ENCODE measurements around the gene TRERF1. TPM values are rescaled to one million over a fixed set of nuclear protein-coding genes. Genes with fewer than 3 reads are reported as not detected.

TRERF1 gene, protein sequence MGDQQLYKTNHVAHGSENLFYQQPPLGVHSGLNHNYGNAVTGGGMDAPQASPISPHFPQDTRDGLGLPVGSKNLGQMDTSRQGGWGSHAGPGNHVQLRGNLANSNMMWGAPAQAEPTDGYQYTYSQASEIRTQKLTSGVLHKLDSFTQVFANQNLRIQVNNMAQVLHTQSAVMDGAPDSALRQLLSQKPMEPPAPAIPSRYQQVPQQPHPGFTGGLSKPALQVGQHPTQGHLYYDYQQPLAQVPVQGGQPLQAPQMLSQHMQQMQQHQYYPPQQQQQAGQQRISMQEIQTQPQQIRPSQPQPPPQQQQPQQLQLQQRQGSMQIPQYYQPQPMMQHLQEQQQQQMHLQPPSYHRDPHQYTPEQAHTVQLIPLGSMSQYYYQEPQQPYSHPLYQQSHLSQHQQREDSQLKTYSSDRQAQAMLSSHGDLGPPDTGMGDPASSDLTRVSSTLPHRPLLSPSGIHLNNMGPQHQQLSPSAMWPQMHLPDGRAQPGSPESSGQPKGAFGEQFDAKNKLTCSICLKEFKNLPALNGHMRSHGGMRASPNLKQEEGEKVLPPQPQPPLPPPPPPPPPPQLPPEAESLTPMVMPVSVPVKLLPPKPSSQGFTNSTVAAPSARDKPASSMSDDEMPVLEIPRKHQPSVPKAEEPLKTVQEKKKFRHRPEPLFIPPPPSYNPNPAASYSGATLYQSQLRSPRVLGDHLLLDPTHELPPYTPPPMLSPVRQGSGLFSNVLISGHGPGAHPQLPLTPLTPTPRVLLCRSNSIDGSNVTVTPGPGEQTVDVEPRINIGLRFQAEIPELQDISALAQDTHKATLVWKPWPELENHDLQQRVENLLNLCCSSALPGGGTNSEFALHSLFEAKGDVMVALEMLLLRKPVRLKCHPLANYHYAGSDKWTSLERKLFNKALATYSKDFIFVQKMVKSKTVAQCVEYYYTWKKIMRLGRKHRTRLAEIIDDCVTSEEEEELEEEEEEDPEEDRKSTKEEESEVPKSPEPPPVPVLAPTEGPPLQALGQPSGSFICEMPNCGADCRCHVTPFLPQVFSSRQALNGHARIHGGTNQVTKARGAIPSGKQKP (N-terminal part only)
- under 1 TPM; 0.34 to 0.99 (median 0.62) TPM for total RNA-seq
- under 1 TPM; 0.21 to 0.44 (median 0.33) TPM for polyA plus RNA-seq
- long read RNA-seq, donor 1, result 0 reads
- long read RNA-seq, donor 2, partial matches to known transcripts, result 0 of 2 reads
- long read RNA-seq, donor 2, other reads (novel, unspliced or antisense), result 2 of 2 reads

DNA sequence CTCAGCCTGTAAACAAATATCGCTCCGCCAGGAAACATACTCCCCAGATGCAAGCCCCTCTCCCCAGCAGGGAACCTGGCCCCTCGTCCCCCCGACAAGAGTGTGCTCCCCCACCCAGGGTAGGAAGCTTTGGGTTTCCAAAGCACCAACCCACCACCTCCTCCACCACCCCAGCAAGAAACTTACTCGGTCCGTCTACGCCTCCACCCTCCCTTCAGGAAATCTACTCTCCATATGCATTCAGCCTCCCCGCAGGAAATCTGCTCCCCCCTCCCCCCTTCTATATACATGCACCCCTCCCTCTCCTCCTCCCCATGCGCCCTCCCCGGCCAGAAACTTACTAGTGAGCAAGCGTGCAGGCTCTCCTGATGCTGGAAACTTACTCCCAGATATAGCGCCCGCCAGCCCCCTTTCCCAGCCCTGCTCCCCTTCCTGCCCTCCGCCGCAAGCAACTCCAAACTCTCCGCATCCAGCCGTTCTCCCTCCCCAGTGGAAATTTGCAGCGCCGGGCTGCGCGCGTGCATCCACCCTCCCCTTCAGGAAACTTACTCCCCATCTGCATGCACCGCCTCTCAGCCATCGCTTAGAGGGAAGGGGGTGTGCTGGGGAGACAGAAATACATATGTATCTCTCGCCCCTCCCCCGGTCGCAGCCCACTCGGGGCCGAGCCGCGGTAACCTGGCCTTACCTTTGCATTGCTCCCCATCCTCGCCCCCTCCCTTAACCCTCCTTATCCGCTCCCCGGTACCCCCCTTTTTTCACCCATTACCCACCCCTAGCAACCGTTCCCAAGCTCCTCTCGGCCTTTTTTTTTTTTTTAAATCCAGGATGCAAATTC lies at the start of gene TRERF1:
TRERF1 (minus strand) TSS at position 594 of the 838 bp plus-strand sequence. CDS start 182,336 bp downstream, outside the sequence.
- H3K36me3 ChIP-seq (ENCODE audit: insufficient read depth in 1 of 2, low read depth in 1 of 2), result no peaks in the 10 kb centered on the region
- H3K4me3 ChIP-seq, result peak within 1 kb of the TSS; percentile 76
- H3K27me3 ChIP-seq (ENCODE audit: insufficient read depth in 3 of 3, low read length in 2 of 3), result no peaks in the 10 kb centered on the region
- TF ChIP-seq, protein P1, sequence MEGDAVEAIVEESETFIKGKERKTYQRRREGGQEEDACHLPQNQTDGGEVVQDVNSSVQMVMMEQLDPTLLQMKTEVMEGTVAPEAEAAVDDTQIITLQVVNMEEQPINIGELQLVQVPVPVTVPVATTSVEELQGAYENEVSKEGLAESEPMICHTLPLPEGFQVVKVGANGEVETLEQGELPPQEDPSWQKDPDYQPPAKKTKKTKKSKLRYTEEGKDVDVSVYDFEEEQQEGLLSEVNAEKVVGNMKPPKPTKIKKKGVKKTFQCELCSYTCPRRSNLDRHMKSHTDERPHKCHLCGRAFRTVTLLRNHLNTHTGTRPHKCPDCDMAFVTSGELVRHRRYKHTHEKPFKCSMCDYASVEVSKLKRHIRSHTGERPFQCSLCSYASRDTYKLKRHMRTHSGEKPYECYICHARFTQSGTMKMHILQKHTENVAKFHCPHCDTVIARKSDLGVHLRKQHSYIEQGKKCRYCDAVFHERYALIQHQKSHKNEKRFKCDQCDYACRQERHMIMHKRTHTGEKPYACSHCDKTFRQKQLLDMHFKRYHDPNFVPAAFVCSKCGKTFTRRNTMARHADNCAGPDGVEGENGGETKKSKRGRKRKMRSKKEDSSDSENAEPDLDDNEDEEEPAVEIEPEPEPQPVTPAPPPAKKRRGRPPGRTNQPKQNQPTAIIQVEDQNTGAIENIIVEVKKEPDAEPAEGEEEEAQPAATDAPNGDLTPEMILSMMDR (IDR thresholded peaks at IDR 0.05), result no peak
- H3K27ac ChIP-seq, result peak within 1 kb of the TSS; percentile 65
- intact Hi-C loops (cut with DNase I), result loop anchor here in 1 of 2 donors (5.0 kb wide), 1 partner anchor 81 kb away; no protein-coding TSS in a partner anchor
- DNase-seq, result peak; percentile 48 to 68
- no peaks in the 10 kb centered on the region for H3K9me3 ChIP-seq
- WGBS, 3 donors, result 1% methylated on average over 36 of the region's 36 CpGs
- ATAC-seq, result peak in 2 of 4 donors; percentile 19 to 35
- no peaks in the 10 kb centered on the region for H3K4me1 ChIP-seq

DNA sequence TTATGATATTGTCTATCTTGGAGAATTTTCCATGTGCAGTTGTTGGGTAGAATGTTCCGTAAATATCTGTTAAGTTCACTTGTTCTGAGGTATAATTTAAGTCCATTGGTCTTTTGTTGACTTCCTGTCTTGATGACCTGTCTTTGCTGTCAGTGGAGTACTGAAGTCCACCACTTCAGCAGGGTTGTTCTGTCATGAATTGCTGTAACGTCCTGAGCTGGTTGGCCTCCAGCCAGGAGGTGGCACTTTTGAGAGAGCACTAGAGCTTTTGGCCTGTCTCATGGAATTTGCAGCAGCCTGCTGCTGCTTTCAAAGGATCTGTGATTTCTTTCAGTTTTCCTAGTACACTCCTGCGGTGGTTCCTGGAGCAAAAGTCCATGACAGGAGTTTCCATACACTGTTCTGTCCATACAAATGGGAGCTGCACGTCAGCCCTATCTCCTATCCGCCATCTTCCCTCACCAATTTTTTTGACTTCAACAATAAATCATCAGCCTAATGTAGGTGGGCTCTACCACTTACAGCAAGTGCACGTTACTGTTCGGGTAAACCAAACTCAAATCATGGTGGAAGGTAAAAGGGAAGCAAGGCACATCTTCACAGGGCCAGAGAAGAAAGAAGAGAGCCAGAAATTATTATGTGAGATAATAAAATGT lies 46.9 kb upstream of the TRERF1 start:
- TF ChIP-seq, protein P1 (IDR thresholded peaks at IDR 0.05), result no peak
- intact Hi-C loops (cut with DNase I), result no loop called here
- H3K36me3 ChIP-seq (ENCODE audit: insufficient read depth in 1 of 2, low read depth in 1 of 2), result no peaks in the 10 kb centered on the region
- H3K4me1 ChIP-seq, result no peaks in the 10 kb centered on the region
- H3K27ac ChIP-seq, result no peak overlapping the region
- H3K27me3 ChIP-seq (ENCODE audit: insufficient read depth in 3 of 3, low read length in 2 of 3), result peaks cover 0 to 10% (median 3%) of the 10 kb centered on the region in 3 donors
- no peaks in the 10 kb centered on the region for H3K9me3 ChIP-seq
- ATAC-seq (no peak), DNase-seq (no peak)
- H3K4me3 ChIP-seq, result no peak overlapping the region
- WGBS, 3 donors, result 70 to 74% (median 73%) methylated on average over 7 of the region's 7 CpGs

DNA sequence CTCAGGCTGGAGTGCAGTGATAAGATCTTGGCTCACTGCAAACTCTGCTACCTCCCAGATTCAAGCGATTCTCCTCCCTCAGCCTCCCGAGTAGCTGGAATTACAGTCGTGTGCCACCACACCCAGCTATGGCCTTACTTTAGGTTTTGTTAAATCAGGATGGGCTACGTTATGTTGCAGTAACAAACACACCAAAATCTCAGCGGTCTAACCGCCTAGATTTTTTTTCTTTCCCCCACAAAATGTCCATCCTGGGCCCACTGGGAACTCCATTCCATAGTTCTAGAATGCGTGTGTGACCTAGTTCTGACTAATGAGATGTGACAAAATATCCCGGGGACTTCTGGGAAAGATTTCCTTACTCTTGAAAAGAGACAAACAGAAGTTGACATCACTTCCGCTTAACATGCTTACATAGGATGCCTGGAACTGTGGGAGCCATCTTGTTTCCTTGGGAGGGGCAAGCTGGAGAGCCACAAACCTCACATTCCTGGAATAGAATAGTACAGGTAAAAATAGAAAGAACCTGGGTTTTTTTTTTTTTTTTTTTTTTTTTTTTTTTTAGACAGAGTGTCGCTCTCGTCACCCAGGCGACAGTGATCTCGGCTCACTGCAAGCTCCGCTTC lies 42.3 kb upstream of the TRERF1 start:
- TF ChIP-seq, protein P1 (IDR thresholded peaks at IDR 0.05), result no peak
- Histone ChIP-seq H3K4me3 (no peak overlapping the region), H3K27ac (no peak overlapping the region), H3K9me3 (no peaks in the 10 kb centered on the region), H3K36me3 (ENCODE audit: insufficient read depth in 1 of 2, low read depth in 1 of 2) (no peaks in the 10 kb centered on the region), H3K27me3 (ENCODE audit: insufficient read depth in 3 of 3, low read length in 2 of 3) (no peaks in the 10 kb centered on the region), H3K4me1 (no peaks in the 10 kb centered on the region)
- ATAC-seq, result no peak
- DNase-seq, result no peak
- 83 to 87% (median 86%) methylated on average over 13 to 14 of the region's 14 CpGs for WGBS, 3 donors
- intact Hi-C loops (cut with DNase I), result no loop called here
